ENCODE data around the gene C11orf65.
"Not testable (repeated sequence)": the region's sequence is repeated elsewhere in the genome, so short reads cannot be mapped to it uniquely, and the experiment has no call there.

Gene C11orf65

GRCh38 chr11:108402241-108402640, 65.1 kb downstream of the C11orf65 start:
- no peaks in the 10 kb centered on the region for H3K79me2 ChIP-seq (ENCODE audit: low read length)
- TF ChIP-seq EZH2 (optimal IDR thresholded peaks at IDR 0.05; ENCODE audit: low read depth, low read length), result no peak
- no peak for TF ChIP-seq CTCF (IDR thresholded peaks at IDR 0.05; ENCODE audit: low read length)
- TF ChIP-seq EZH2phosphoT487 (IDR thresholded peaks at IDR 0.05; ENCODE audit: low read length), result no peak
- no peak overlapping the region for H3K4me2 ChIP-seq (ENCODE audit: low read depth, low read length)
- no peaks in the 10 kb centered on the region for H3K9me3 ChIP-seq (replicated peaks; ENCODE audit: insufficient read depth, low read length)
- no peaks in the 10 kb centered on the region for H3K9me2 ChIP-seq (replicated peaks; ENCODE audit: insufficient read depth, low read length)
- no peak overlapping the region for H3K27ac ChIP-seq (ENCODE audit: low read length)
- H3F3A ChIP-seq (ENCODE audit: insufficient read depth, low read length), result no peaks in the 10 kb centered on the region
- no peaks in the 10 kb centered on the region for H3K36me3 ChIP-seq (replicated peaks; ENCODE audit: insufficient read depth, low read length)
- no peak overlapping the region for H3K9ac ChIP-seq (ENCODE audit: low read length)
- DNase-seq, result no peak
- no peaks in the 10 kb centered on the region for H3K4me1 ChIP-seq (ENCODE audit: low read length)
- no peaks in the 10 kb centered on the region for H4K20me1 ChIP-seq (ENCODE audit: insufficient read depth, low read length)
- H3K27me3 ChIP-seq (replicated peaks; ENCODE audit: insufficient read depth, low read length), result no peaks in the 10 kb centered on the region
- H3K4me3 ChIP-seq (ENCODE audit: low read length), result no peak overlapping the region
- H2AFZ ChIP-seq (ENCODE audit: low read length), result no peak overlapping the region

GRCh38 chr11:108398439-108398838, 68.9 kb downstream of the C11orf65 start:
- Histone ChIP-seq H3K27me3 (replicated peaks; ENCODE audit: insufficient read depth, low read length) (no peaks in the 10 kb centered on the region), H2AFZ (ENCODE audit: low read length) (no peak overlapping the region), H3K9me2 (replicated peaks; ENCODE audit: insufficient read depth, low read length) (no peaks in the 10 kb centered on the region), H3K4me1 (ENCODE audit: low read length) (no peaks in the 10 kb centered on the region; the same call in 1 of the 2 replicates), H3K9ac (ENCODE audit: low read length) (no peak overlapping the region), H3K9me3 (replicated peaks; ENCODE audit: insufficient read depth, low read length) (no peaks in the 10 kb centered on the region), H3K27ac (ENCODE audit: low read length) (no peak overlapping the region), H3K4me3 (ENCODE audit: low read length) (no peak overlapping the region), H3K79me2 (ENCODE audit: low read length) (no peaks in the 10 kb centered on the region), H4K20me1 (ENCODE audit: insufficient read depth, low read length) (no peaks in the 10 kb centered on the region), H3K4me2 (ENCODE audit: low read depth, low read length) (no peak overlapping the region), H3K36me3 (replicated peaks; ENCODE audit: insufficient read depth, low read length) (no peaks in the 10 kb centered on the region), H3F3A (ENCODE audit: insufficient read depth, low read length) (no peaks in the 10 kb centered on the region)
- DNase-seq, result no peak
- no peak for TF ChIP-seq EZH2phosphoT487 (IDR thresholded peaks at IDR 0.05; ENCODE audit: low read length)

GRCh38 chr11:108396672-108397071, 70.7 kb downstream of the C11orf65 start:
- H3K4me1 ChIP-seq (ENCODE audit: low read length); DNase-seq; H4K20me1 ChIP-seq (ENCODE audit: insufficient read depth, low read length); H3K27me3 ChIP-seq (replicated peaks; ENCODE audit: insufficient read depth, low read length); H3K4me3 ChIP-seq (ENCODE audit: low read length); H3K27ac ChIP-seq (ENCODE audit: low read length); H3K4me2 ChIP-seq (ENCODE audit: low read depth, low read length); H3F3A ChIP-seq (ENCODE audit: insufficient read depth, low read length); H3K9me2 ChIP-seq (replicated peaks; ENCODE audit: insufficient read depth, low read length); H2AFZ ChIP-seq (ENCODE audit: low read length); H3K36me3 ChIP-seq (replicated peaks; ENCODE audit: insufficient read depth, low read length); H3K9me3 ChIP-seq (replicated peaks; ENCODE audit: insufficient read depth, low read length); H3K79me2 ChIP-seq (ENCODE audit: low read length); H3K9ac ChIP-seq (ENCODE audit: low read length): not testable (repeated sequence)

GRCh38 chr11:108394744-108395284, 72.5 kb downstream of the C11orf65 start:
- no peak for TF ChIP-seq EZH2 (optimal IDR thresholded peaks at IDR 0.05; ENCODE audit: low read depth, low read length)
- no peak for TF ChIP-seq CTCF (IDR thresholded peaks at IDR 0.05; ENCODE audit: low read length)
- TF ChIP-seq EZH2phosphoT487 (IDR thresholded peaks at IDR 0.05; ENCODE audit: low read length), result no peak
- Histone ChIP-seq H2AFZ (ENCODE audit: low read length) (no peak overlapping the region), H3K4me2 (ENCODE audit: low read depth, low read length) (no peak overlapping the region), H3K9ac (ENCODE audit: low read length) (no peak overlapping the region), H4K20me1 (ENCODE audit: insufficient read depth, low read length) (no peaks in the 10 kb centered on the region), H3K4me1 (ENCODE audit: low read length) (no peaks in the 10 kb centered on the region; the same call in 1 of the 2 replicates), H3K36me3 (replicated peaks; ENCODE audit: insufficient read depth, low read length) (no peaks in the 10 kb centered on the region), H3K27ac (ENCODE audit: low read length) (no peak overlapping the region), H3K4me3 (ENCODE audit: low read length) (no peak overlapping the region), H3K9me3 (replicated peaks; ENCODE audit: insufficient read depth, low read length) (no peaks in the 10 kb centered on the region), H3K9me2 (replicated peaks; ENCODE audit: insufficient read depth, low read length) (no peaks in the 10 kb centered on the region), H3K79me2 (ENCODE audit: low read length) (no peaks in the 10 kb centered on the region), H3K27me3 (replicated peaks; ENCODE audit: insufficient read depth, low read length) (no peaks in the 10 kb centered on the region), H3F3A (ENCODE audit: insufficient read depth, low read length) (no peaks in the 10 kb centered on the region)
- no peak for DNase-seq
